Gastrocnemius medialis (tissue), 4 donors: ENCODE measurements around the gene CREB1.

Experiments
- CTCF ChIP-seq, 5 experiments: fragments of 450-650 bp in 3 of 5; fragments of 200-600 bp in 2 of 5; sonication (generic) in 2 of 5; IDR thresholded peaks in 4 of 5; conservative IDR thresholded peaks in 1 of 5; 1 replicate in 4 of 5; 2 replicates in 1 of 5; pipeline ENCODE4 v1.5.1; 2016 to 2019; ENCODE audit warnings: antibody characterized with exemption in 5 of 5, mild to moderate bottlenecking in 3 of 5, moderate library complexity in 3 of 5
- POLR2A ChIP-seq, 2 donors: fragments of 450-650 bp; IDR thresholded peaks; one replicate each; pipeline ENCODE4 v1.6.1; 2017; ENCODE audit warnings: antibody characterized with exemption in 2 of 2, mild to moderate bottlenecking in 2 of 2, moderate library complexity in 2 of 2

GRCh38 chr2:207529330-207530159 is at the start of gene CREB1:
- TF ChIP-seq CTCF (IDR thresholded peaks at IDR 0.05 in 4 of 5, conservative IDR thresholded peaks at IDR 0.05 in 1 of 5) (peak in 1 of 5 experiments; percentile 6), POLR2A (IDR thresholded peaks at IDR 0.05) (peak; percentile 95 to 99)
